NCI-H187 treated with DMSO at 0.1 percent for 48 hours (cell line): ENCODE measurements around the gene NOL3.
"Not testable (repeated sequence)": the region's sequence is repeated elsewhere in the genome, so short reads cannot be mapped to it uniquely, and the experiment has no call there.

Source experiments
- DNase-seq: peaks from one replicate; lab custom pipeline; 2025; lab: John Stamatoyannopoulos, UW

The NOL3 gene

DNA sequence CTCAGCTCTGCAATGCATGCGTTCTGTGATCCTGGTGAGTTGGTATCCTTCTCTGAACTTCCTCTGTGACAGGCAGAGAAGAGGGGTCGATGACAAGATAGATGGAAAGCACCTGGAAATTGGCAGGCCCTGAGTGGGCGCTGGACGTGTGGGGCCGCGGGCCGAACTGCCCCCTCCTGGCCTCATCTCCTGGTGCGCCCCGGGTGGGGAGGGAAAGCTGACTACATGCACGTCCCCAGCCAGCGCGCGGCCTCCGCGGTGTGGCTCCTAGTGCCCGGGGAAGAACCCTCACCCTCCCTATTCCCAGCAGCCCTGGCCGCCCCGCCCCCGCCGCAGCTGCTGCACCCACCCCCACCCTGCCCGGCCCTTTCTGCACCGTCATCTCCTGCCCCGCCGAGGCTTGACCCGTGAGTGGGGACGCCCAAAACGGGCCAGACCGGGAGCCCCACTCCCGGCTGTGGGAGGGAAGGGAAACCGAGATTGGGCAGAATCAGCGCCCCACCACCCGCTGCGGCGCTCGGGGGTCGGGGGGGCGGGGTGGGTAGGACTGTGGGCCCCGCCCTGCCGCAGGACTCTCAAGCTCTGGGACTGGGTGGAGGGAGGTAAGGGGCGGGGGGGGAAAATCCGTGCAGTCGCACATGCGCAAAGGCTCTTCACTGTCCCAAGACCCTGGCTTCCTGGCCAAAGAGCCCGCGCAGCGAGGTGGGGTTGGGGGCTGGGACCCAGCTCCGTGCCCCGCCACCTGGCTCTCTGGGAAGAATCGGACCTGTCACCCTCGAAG lies at the start of gene NOL3:
Gene NOL3, plus strand, starts transcription at position 371 of the 781 bp plus-strand sequence.
- DNase-seq: no peak

DNA sequence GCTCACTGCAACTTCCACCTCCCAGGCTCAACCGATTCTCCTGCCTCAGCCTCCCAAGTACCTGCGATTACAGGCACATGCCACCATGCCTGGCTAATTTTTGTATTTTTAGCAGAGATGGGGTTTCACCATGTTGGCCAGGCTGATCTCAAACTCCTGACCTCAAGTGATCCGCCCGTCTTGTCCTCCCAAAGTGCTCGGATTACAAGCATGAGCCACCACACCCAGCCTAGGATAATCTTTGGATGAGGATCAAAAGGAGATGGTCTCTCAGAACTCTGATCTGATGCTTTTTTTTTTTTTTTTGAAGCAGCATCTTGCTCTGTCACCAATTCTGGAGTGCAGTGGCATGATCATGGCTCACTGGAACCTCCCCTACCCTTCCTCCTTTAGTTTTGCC lies 47.5 kb upstream of the NOL3 start:
- DNase-seq: not testable (repeated sequence)

DNA sequence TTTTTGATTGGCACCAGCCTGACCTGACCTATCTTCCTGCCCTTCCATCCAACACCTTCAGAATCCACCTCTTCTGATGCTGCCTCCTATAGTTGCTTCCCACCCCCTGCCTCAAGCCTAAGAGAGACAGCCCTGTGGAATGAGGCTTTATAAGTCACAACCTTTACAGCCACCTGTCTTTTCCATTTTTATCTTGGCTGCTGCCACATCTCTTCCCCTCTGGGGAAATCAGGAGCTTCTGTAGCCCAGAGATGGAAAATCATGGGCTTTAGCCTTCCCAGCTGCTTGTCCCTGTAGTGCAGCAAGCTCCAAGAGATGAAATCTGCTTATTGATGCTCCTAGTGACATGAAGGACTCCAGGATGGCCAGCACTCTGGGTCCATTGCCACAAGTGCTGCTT lies 41.9 kb upstream of the NOL3 start:
- no peak for DNase-seq

DNA sequence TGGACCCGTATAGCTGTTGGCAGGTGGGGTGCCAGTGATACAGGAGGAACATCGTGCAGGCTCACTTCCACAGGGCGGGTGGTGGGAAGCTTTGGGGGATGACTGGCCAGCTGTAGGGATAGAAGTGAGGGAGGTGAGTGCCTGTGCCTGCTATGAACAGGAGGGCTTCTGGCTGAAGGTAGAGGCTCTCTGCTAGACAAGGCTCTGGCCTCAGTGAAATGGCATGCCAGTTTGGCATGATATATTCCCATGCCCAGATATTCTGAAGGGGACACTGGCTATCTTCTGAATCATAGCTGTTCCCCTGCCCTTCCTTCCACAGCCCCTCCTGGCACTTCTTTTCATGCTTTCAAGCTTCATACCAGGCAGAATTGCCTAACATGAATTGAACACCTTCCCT lies 41.5 kb upstream of the NOL3 start:
- no peak for DNase-seq

DNA sequence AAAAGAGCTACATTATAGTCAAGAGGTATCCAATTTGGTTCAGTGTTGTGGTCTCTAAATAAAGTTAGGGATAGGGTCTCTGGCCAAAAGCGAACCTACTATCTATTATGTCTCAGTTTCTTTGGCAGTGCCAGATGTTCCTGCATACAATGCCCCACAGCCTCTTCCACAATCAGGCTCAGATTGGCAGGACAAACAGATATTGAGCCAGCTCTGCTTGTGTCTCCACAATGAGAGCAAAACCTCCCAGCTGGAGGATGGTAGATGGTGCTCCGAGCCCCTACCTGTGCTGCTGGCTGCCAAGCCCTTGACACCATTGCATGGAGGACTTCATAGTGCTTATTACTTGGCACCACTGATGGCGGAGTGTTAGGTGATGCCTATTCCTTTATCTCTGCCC lies 40.9 kb upstream of the NOL3 start:
- no peak for DNase-seq

DNA sequence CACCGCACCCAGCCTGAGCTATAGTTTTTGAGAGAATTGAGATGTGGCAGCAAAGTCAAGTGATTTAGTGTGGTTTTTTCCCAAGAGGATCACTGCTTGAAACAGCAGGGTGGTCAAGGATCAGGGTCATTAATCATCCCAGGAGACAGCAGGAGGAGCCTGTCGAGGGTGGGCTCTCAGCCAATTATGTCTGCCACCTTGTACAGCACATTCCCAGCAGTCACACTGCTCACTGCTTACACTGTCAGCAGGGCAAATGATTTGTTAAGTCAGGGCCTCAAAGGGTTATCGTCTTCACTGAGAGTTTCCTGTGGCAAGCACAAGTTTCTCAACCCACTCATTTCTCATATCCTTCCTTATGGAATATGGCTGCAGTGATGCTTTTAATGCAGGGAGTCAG lies 32.7 kb upstream of the NOL3 start:
- no peak for DNase-seq

DNA sequence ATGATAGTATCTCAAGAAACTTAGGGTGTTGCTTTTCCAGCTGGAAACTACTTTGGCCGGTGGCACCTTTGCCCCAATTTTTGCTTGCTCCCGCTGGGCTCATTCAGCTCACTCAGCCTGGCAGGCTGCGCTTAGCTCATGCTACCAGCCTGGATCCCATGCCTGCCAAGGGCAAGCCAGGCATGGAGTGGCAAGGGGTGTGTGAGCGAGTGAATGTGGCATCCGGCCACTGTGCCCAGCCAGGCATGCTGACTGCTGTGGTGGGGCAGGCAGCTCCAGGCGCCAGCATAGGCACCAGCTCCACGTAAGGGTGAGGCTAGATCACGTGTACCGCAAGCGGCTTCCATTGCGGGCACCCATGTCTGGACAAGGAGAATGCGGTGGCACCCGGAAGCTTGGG lies 28.9 kb upstream of the NOL3 start:
- DNase-seq: no peak

DNA sequence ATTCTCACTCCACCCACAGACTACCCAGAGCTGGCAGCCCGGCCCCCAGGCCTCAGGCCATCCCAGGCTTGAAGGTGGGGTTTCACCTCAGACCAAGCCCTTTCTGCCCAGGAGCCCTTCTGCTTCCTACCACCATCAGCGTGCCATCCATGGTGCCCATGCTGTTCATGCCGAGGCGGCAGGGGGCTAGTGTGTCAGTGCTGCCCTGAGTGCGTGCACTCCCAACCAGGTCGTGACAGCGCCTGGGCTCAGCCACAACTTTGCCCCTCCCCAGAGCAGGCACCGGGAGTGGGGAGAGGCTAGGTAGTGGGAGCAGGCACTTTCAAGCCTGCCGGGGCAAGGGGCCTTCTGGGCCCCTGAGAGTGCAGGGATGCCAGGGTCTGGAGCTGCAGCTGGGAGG lies 28.0 kb upstream of the NOL3 start:
- DNase-seq: no peak

DNA sequence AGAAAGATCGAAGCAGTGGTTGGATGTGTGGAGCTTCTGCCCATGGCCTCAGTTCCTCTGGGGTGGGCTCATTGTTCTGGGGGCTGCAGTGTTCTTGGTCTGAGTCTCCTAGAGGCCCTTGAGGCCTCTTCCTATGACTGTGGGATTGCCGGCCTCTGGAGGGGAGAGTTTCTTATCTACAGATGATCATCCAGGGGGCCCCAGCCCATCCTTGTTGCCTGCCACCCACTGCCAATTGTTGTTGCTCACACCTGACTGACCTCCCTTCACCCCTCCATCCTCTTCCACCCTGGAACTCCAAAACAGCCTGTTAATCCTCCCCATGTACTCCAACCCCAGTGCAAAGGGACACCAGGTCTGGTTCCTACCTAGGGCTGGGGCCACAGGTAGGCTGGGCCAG lies 25.4 kb upstream of the NOL3 start:
- no peak for DNase-seq

DNA sequence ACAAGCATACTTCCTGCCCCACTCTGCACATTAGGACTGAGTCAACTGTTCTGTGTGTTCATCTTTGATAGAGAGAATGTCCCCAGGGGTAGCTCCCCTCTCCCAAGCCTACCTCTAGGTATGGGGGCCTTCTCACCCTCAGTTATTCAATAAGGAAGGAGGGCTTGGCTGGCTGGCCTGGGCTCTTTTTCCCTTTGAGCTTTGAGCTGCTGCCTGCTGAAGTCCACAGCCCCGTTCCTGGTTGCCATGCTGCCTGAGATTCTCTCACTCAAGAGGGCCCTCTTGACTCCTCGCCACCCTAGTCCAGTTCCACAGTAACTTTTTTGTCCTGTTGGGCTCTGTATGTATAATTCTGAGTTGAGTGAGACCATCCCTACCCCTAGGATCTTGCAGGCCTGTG lies 24.6 kb upstream of the NOL3 start:
- no peak for DNase-seq

DNA sequence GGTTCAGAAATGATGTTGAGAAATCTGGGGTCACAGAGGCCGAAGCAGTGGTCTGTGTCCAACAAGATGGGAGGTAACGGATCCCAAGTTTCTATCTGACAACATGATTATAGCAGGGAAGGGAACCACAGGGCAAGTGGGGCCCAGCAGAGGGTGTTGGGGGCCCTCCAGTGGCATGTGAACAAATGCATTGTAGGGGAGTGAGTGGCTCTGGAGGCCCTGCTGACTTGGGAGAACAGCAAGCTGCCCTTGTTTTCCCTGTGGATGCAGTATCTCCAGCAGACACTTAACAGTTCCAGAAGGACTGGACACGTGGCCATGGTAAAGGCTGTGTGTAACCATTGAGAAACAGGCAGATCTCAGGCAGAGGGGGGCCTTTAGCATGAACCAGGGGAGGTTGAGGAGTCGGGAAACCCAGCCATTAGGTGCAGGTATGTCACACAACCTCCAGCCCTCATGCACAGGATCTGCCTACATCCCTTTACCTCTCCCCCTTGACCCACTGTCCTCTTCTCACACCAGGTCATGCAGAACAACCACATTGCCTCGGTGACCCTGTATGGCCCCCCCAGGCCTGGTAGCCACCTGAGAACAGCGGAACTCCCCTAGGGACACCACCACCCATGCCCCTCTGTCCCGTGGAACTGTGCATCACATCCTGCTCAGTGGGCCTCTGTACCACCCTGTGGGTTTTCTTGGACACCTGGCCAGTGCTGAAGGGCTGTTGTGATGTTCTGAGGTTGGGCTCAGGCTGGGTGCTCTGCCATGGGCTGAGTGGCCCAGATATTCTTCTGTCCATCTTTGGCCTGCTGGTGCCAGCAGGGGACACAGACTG lies 23.6 kb upstream of the NOL3 start:
- no peak for DNase-seq

DNA sequence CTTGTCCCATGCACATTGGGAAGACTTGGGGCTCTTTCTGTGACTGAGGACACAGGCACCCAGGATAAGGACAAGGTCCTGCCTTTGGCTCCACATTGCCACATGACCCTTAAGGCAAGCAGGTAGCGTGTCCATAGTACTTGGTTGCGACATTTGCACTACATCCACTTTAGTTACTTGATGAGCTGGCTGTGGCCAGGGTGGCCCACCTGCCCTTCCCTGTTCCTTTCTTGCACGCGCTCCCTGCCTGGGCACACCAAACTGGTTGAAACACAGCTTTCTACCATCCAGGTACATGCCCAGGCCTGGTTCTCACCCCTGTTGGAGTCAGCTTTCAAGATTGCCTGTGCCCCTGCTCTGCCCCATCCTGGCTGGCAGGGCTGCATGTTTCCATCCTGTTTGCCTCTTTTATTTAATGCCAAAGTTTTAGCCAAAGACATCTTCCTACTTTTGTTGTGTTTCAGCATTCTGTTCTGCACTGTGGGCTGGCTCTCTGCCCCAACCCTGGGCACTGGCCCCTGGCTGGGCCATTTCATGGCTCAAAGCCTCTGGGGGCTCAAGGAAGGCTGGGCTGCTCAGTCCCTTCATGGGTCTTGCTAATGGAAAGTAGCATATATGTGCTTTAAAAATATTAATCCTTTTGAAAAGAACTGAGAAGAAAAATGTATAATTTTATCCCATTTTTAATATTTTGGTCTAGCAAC lies 22.7 kb upstream of the NOL3 start:
- DNase-seq: no peak

DNA sequence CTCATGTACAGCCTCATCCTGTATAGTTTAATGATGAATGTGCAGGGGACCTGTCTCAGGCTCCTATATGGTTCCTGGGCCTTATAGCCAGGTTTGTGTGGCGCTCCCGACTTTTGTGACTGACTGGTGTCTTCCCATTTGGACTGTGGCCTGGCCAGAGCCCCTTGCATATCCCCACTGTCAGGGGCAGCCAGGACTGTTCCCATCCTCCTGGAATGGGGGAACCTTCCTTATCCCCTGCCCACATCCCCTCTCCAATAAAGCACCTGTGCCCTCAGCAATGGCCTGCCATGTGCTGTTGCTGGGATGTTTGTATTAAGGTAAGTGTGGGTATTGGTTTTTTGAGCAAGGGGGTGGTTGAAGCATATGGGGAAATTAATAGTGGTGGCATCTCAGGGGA lies 22.1 kb upstream of the NOL3 start:
- DNase-seq: no peak

DNA sequence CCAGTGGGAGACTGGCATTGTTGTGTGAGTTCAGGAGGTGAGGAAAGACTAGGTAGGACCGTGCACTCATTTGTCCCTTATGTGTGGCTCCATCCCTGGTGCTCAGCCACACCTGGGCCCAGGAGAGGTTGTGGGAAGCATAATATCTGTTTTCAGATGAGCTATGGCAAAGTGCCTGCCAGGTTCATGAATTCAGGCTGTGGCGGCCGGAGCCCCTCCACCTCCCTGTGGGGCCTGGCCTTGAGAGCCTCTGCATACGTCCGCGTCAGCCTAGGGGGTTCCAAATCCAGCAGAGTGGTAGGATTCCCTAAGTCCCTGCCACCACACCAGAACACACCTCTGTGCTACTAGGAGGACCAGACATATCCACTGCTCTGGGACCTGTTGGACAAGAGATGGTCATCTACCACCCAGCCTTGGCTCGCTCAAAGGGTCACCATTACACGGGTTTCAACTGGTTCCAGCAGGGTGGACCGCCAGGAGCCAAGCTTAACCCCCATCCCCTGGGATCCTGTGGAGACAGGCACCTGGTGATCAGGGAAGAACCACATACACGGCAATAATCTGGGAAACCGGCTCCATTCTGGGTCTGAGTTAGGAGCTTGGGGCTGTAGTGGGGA lies 21.6 kb upstream of the NOL3 start:
- no peak for DNase-seq

DNA sequence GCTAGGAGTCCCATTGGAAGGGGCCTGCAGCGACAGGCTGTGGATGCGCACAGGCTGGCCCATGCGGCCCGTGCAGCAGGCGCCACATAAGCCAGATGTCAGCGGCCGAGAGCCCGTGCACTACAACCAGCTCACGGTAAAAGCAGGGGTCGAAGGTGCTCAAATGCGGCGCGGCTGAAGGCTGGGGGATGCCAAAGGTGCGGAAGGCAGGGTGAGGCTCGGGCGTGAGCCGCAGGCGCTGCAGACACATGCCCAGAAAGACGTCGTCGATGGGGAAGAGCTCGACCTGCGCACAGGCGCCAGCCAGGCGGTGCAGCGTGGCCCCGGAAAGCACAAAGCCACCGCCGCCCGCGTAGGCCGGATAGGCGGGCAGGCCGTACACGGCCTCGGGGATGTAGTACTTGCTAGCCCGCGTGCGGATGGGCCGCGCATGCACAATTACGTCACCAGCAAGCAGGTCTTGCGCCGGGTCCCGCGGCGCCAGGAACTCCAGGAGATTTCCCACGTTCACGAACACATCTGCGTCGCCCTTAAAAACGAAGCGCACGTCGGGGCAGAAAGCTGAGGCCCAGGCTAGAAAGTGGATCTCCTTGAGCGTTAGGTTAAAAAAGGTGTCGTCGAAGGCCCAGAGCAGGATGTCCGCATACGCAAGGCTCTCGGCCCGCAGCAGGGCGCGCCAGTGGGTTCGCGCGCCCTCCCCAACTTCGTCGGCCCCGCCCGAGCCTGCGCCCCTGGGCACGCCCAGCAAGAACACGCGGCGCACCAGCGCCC lies 20.9 kb upstream of the NOL3 start:
- no peak for DNase-seq

DNA sequence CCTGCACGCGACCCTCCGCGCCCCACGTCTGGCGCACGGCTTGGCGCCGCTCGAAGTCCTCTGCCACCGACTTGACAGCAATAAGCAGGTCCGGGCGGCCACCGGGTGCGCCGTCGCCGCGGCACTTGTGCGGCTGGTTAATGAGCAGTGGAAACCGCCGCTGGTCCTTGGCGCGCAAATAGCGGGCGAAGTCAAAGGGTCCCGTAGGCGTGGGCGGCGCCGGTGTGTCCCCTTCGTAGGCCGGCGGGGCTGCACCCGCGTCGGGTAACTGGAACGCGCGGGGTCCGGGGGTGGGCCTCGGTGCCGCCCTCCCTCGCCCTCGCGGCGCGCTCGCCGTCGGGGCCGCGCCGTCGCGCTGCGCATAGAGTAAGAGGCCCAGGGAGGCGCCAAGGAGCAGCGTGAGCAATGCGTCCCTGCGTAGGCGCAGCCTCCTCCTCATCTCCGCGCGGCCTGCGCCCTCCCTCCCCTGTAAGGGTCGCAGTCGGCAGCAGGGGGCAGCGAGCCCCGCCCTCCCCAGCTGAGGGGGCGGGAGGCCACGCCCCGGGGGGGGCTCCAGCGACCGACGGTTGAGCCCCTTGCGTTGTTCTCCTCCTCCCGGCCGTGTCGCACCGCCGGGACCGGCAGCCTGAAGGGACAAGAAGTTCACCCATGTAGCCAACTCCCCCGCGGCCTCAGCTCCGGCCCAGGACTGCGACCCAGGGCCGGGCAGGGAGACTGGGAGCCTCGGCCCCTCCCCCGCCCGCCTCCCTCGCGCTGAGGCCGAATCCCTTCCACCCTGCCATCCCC lies 20.1 kb upstream of the NOL3 start:
- DNase-seq: no peak

DNA sequence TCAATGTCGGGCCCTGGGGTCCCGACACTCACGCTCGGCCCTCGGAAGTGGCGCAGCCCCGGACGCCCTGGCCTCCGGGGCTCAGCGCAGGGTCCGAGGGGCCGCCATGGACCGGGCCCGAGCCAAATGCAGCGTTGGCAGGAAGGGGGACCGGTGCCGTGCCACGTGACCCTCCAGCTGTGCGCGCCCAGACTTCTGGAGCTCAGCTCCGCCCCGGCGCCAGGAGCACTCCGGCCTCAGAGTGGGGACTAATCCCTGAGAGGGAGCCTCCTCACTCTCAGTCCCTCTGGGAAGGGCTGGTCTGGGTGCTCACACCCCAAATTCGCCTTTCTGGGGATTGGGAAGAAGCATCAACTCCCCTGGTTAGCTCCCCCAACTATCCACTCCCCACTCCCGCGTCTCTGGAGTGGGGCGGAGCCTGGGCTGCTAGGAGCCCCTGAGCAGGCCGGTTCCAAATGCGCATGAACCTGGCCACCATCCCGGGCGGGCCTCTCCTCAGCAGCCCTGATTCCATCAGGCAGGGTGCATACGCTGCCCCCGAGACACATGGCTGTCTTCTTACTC lies 19.4 kb upstream of the NOL3 start, which contains the start of gene B3GNT9:
Gene B3GNT9, minus strand, starts transcription at position 166 of the 564 bp plus-strand sequence. CDS start 513 bp downstream, outside the sequence.
- no peak for DNase-seq

DNA sequence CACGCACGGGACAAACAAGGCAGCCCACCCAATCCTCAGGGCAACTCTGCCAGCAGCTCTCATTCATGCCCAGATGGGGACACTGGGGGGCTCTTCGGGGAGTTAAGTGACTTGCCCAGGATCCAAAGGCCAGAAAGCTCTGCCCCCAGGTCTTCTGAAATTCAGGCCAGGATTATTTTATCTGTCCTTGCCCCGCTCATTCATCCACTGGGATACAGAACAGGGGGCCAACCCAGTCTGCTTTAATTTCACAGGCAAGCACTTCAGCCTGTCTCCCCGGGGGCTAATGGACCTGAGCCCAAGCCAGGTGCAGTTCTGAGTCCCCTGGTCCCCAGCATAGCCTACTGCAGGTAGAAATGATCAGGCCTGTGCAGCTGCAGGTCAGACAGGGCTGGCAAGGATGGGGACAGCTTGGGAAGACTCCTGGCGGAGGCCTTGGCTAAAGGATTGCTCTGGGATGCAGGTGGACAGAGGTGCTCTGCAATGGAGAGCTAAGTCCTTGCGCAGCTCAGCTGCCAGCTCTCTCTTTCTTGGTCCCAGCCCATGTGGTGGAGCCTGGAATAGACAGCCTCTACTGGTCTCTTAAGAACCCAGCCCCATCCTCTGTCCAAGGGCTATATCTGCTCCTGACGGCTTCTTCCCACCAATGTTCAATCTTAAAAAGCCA lies 18.8 kb upstream of the NOL3 start:
- no peak for DNase-seq

DNA sequence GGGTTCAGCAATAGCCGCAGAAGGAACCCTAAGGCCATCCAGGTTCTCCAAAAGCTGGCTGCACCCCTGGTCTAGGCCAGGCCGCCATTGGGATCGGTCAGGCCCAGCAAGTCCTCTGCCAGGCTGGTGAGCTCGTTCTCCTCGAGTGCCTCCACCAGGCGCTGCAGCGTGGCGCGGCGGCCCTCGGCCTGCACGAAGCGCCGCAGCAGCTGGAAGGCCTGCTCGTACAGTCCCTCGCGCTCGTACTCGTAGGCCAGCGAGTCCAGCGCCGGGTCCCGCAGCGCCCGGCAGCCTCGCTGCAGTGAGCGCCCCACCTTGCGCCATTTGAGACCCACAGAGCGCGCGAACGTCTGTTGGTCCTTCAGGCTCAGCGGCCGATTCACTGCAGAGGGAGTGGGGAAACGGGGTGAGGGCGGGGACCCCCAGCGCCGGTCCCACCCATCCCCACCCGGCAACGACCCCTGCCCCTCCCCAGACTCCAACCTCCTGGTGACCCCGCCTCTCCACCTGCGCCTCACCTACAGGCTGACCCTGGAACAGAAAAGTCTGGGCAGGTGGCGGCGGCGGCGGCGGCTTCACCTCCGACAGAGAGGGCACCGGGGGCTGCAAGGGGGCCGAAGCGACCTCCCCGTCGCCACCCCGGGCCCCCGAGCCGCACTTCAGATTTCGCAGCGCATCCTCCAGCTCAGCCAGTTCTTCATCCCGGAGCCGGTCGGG lies 15.6 kb upstream of the NOL3 start:
- no peak for DNase-seq
